GM18861 (cell line): ENCODE measurements around the gene ZNF202.
"Not testable (repeated sequence)": the region's sequence is repeated elsewhere in the genome, so short reads cannot be mapped to it uniquely, and the experiment has no call there.

Experiments used
- ATAC-seq: cut with Tn5 transposase; IDR thresholded peaks from one replicate; pipeline ENCODE4 v1.9.1; 2021; ENCODE audit not compliant: unreplicated experiment

ZNF202 gene

GRCh38 chr11:123741159-123742030, at the start of gene ZNF202:
Gene ZNF202, minus strand, starts transcription at chr11:123741660. Its CDS starts 10,772 bp downstream, at chr11:123730888.
- ATAC-seq, result peak; percentile 99

- ATAC-seq, result no peak
These were observed 42.1 kb upstream of the ZNF202 start for GRCh38 chr11:123783536-123783935.

- ATAC-seq, result no peak
These were observed 37.1 kb upstream of the ZNF202 start for GRCh38 chr11:123778511-123778910.

- ATAC-seq, result no peak
These were observed 34.5 kb upstream of the ZNF202 start for GRCh38 chr11:123775715-123776549.

- no peak for ATAC-seq
These were observed 33.8 kb upstream of the ZNF202 start for GRCh38 chr11:123775289-123775688.

GRCh38 chr11:123773959-123774358, 32.5 kb upstream of the ZNF202 start:
- no peak for ATAC-seq

- ATAC-seq, result no peak
These were observed 31.6 kb upstream of the ZNF202 start for GRCh38 chr11:123773026-123773425.

- no peak for ATAC-seq
These were observed 30.2 kb upstream of the ZNF202 start for GRCh38 chr11:123771664-123772063.

GRCh38 chr11:123770712-123771111, 29.3 kb upstream of the ZNF202 start:
- ATAC-seq, result no peak

GRCh38 chr11:123765601-123766000, 24.1 kb upstream of the ZNF202 start:
- no peak for ATAC-seq

- no peak for ATAC-seq
These were observed 21.0 kb upstream of the ZNF202 start for GRCh38 chr11:123762422-123762821.

- ATAC-seq, result peak; percentile 84
These were observed 19.4 kb upstream of the ZNF202 start for GRCh38 chr11:123760894-123761293.

- no peak for ATAC-seq
These were observed 16.5 kb upstream of the ZNF202 start for GRCh38 chr11:123757976-123758375.

GRCh38 chr11:123755813-123756212, 14.4 kb upstream of the ZNF202 start:
- ATAC-seq, result no peak

GRCh38 chr11:123755344-123755743, 13.9 kb upstream of the ZNF202 start:
- no peak for ATAC-seq

GRCh38 chr11:123754101-123754568, 12.7 kb upstream of the ZNF202 start, which contains the start of gene OR6X1:
Gene OR6X1, minus strand, starts transcription at chr11:123754518. Its CDS starts 0 bp downstream, at chr11:123754518.
- ATAC-seq, result no peak

GRCh38 chr11:123753110-123753509, 11.7 kb upstream of the ZNF202 start:
- no peak for ATAC-seq

GRCh38 chr11:123751781-123752180, 10.3 kb upstream of the ZNF202 start:
- no peak for ATAC-seq

GRCh38 chr11:123748349-123748748, 6.9 kb upstream of the ZNF202 start:
- ATAC-seq, result not testable (repeated sequence)

GRCh38 chr11:123745764-123746451, 4.4 kb upstream of the ZNF202 start:
- no peak for ATAC-seq

GRCh38 chr11:123742724-123743120, 1.3 kb upstream of the ZNF202 start:
- no peak for ATAC-seq
